Measurements from ENCODE around the gene EYS. TPM values are rescaled to one million over a fixed set of nuclear protein-coding genes. Genes with fewer than 3 reads are reported as not detected.

EYS gene
- total RNA-seq, 1 experiment from 2014 or later, result not detected

DNA sequence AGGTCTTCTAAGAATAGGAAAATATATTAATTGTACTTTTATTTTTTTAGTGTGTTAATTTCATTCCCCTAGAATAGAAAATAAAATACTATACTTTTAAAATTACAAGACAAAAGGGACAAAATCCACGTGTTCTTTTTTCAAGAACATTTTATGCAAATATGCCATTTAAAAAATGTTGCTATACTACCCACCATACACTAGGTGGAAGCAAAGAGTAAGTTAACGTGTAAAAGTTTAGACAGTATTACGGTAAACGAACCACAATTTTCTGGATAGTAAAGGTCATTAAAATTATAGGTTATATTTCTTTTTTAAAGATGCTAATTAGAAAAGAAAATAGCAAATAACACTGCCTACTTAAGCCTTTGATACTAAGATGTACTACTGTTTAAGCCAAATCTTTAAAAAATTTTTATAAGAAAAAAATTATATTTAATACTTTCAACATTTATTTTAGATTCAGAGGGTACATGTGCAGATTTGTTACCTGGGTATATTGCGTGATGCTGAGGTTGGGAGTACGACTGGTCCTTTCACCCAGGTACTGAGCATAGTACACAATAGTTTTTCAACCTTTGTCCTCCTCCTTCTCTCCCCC lies 1783.8 kb downstream of the EYS start:
- Histone ChIP-seq H3K9me2 (ENCODE audit: insufficient read depth) (no peaks in the 10 kb centered on the region), H3K4me1 (ENCODE audit: control insufficient read depth in 1 of 2, insufficient read depth in 2 of 2, low read length in 2 of 2) (no peaks in the 10 kb centered on the region), H4K20me1 (ENCODE audit: insufficient read depth) (no peaks in the 10 kb centered on the region), H3K9ac (ENCODE audit: low read length) (no peak overlapping the region), H2AFZ (ENCODE audit: low read depth, low read length, poor library complexity, severe bottlenecking) (no peak overlapping the region), H3K27ac (ENCODE audit: low read depth, low read length) (no peak overlapping the region), H3K79me2 (ENCODE audit: insufficient read depth, low read length) (no peaks in the 10 kb centered on the region), H3K27me3 (ENCODE audit: insufficient read depth, low read length) (peaks cover 4% of the 10 kb centered on the region; the same call in 1 of the 2 replicates), H3K4me3 (replicated peaks in 1 of 2; ENCODE audit: low read depth in 1 of 2, low read length in 2 of 2) (no peak overlapping the region), H3K36me3 (ENCODE audit: control insufficient read depth in 1 of 2, insufficient read depth in 2 of 2, low read length in 2 of 2) (no peaks in the 10 kb centered on the region), H3K9me3 (ENCODE audit: control insufficient read depth in 1 of 2, insufficient read depth in 1 of 2, low read depth in 1 of 2, low read length in 2 of 2) (no peaks in the 10 kb centered on the region), H3K4me2 (ENCODE audit: low read length) (no peak overlapping the region)
- BruUV-seq (replicated peaks), result no TSS peak
- ChIA-PET CTCF (interaction anchor here (1.2 to 1.5 kb wide), 2 partner anchors 408 kb away, joined by 3 to 4 read pairs; no protein-coding TSS in a partner anchor), RAD21 (ENCODE audit: low non-redundant PET in 1 of 2, low total read pairs in 2 of 2, uncharacterized antibody in 2 of 2, unreplicated experiment in 2 of 2) (no interaction called here), POLR2A (no interaction called here)
- ATAC-seq (no peak), DNase-seq (ENCODE audit: low read depth, low spot score) (peak; percentile 21)
- TF ChIP-seq, protein P1, sequence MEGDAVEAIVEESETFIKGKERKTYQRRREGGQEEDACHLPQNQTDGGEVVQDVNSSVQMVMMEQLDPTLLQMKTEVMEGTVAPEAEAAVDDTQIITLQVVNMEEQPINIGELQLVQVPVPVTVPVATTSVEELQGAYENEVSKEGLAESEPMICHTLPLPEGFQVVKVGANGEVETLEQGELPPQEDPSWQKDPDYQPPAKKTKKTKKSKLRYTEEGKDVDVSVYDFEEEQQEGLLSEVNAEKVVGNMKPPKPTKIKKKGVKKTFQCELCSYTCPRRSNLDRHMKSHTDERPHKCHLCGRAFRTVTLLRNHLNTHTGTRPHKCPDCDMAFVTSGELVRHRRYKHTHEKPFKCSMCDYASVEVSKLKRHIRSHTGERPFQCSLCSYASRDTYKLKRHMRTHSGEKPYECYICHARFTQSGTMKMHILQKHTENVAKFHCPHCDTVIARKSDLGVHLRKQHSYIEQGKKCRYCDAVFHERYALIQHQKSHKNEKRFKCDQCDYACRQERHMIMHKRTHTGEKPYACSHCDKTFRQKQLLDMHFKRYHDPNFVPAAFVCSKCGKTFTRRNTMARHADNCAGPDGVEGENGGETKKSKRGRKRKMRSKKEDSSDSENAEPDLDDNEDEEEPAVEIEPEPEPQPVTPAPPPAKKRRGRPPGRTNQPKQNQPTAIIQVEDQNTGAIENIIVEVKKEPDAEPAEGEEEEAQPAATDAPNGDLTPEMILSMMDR (IDR thresholded peaks at IDR 0.05 in 2 of 3, conservative IDR thresholded peaks at IDR 0.05 in 1 of 3; ENCODE audit: borderline replicate concordance in 1 of 3, insufficient read depth in 1 of 3, low read depth in 2 of 3, low read length in 2 of 3), result peak; percentile 12 to 59 (median 45); a peak in 3 of 6 replicates
- TF ChIP-seq, protein P2, sequence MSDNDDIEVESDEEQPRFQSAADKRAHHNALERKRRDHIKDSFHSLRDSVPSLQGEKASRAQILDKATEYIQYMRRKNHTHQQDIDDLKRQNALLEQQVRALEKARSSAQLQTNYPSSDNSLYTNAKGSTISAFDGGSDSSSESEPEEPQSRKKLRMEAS (IDR thresholded peaks at IDR 0.05), result no peak
- TF ChIP-seq, protein P3, sequence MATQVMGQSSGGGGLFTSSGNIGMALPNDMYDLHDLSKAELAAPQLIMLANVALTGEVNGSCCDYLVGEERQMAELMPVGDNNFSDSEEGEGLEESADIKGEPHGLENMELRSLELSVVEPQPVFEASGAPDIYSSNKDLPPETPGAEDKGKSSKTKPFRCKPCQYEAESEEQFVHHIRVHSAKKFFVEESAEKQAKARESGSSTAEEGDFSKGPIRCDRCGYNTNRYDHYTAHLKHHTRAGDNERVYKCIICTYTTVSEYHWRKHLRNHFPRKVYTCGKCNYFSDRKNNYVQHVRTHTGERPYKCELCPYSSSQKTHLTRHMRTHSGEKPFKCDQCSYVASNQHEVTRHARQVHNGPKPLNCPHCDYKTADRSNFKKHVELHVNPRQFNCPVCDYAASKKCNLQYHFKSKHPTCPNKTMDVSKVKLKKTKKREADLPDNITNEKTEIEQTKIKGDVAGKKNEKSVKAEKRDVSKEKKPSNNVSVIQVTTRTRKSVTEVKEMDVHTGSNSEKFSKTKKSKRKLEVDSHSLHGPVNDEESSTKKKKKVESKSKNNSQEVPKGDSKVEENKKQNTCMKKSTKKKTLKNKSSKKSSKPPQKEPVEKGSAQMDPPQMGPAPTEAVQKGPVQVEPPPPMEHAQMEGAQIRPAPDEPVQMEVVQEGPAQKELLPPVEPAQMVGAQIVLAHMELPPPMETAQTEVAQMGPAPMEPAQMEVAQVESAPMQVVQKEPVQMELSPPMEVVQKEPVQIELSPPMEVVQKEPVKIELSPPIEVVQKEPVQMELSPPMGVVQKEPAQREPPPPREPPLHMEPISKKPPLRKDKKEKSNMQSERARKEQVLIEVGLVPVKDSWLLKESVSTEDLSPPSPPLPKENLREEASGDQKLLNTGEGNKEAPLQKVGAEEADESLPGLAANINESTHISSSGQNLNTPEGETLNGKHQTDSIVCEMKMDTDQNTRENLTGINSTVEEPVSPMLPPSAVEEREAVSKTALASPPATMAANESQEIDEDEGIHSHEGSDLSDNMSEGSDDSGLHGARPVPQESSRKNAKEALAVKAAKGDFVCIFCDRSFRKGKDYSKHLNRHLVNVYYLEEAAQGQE (IDR thresholded peaks at IDR 0.05; ENCODE audit: low read depth), result no peak
- TF ChIP-seq RAD21 (IDR thresholded peaks at IDR 0.05; ENCODE audit: low read depth) (peak; percentile 54), YY1 (IDR thresholded peaks at IDR 0.05; ENCODE audit: extremely low read depth, insufficient replicate concordance, low read depth, low read length) (no peak)
- intact Hi-C loops (cut with micrococcal nuclease), result loop anchor here (2.0 kb wide), 1 partner anchor 408 kb away; no protein-coding TSS in a partner anchor
